Inferior parietal cortex (tissue), 1 donor: ENCODE measurements around the gene CALB2.
A peak's percentile ranks its signal among the peaks of the same experiment; 100 is the strongest.
"Not testable (repeated sequence)": the region's sequence is repeated elsewhere in the genome, so short reads cannot be mapped to it uniquely, and the experiment has no call there.

Experiments used
- DNase-seq: peaks from one replicate; pipeline ENCODE4 v3.0.0-alpha.2; 2016; ENCODE audit errors: extremely low spot score

The CALB2 gene

GRCh38 chr16:71358464-71358998 lies at the start of gene CALB2:
CALB2 (plus strand) TSS chr16:71358723; CDS start chr16:71358793, 70 bp downstream.
- peak; percentile 70 for DNase-seq

GRCh38 chr16:71311553-71312158 lies 46.9 kb upstream of the CALB2 start:
- peak; percentile 63 for DNase-seq

- DNase-seq = not testable (repeated sequence)
Observed at GRCh38 chr16:71313591-71313990, 44.9 kb upstream of the CALB2 start.

- DNase-seq = no peak
Observed at GRCh38 chr16:71315269-71315668, 43.3 kb upstream of the CALB2 start.

- DNase-seq = no peak
Observed at GRCh38 chr16:71319999-71320398, 38.5 kb upstream of the CALB2 start.

GRCh38 chr16:71327720-71328119 lies 30.8 kb upstream of the CALB2 start:
- no peak for DNase-seq

- DNase-seq = no peak
Observed at GRCh38 chr16:71328151-71328550, 30.4 kb upstream of the CALB2 start.

GRCh38 chr16:71337631-71338030 lies 20.9 kb upstream of the CALB2 start:
- DNase-seq = no peak

GRCh38 chr16:71338193-71338592 lies 20.3 kb upstream of the CALB2 start:
- no peak for DNase-seq

- DNase-seq = no peak
Observed at GRCh38 chr16:71338632-71339031, 19.9 kb upstream of the CALB2 start.

- no peak for DNase-seq
Observed at GRCh38 chr16:71339236-71340171, 19.0 kb upstream of the CALB2 start.

- no peak for DNase-seq
Observed at GRCh38 chr16:71340406-71340805, 18.1 kb upstream of the CALB2 start.

GRCh38 chr16:71341881-71342280 lies 16.6 kb upstream of the CALB2 start:
- DNase-seq = no peak

GRCh38 chr16:71343078-71343477 lies 15.4 kb upstream of the CALB2 start:
- no peak for DNase-seq

- no peak for DNase-seq
Observed at GRCh38 chr16:71344315-71344905, 14.1 kb upstream of the CALB2 start.

- no peak for DNase-seq
Observed at GRCh38 chr16:71345031-71345430, 13.5 kb upstream of the CALB2 start.

- no peak for DNase-seq
Observed at GRCh38 chr16:71347146-71347545, 11.4 kb upstream of the CALB2 start.

GRCh38 chr16:71348262-71349085 lies 10.0 kb upstream of the CALB2 start:
- no peak for DNase-seq

- DNase-seq = no peak
Observed at GRCh38 chr16:71350821-71351557, 7.5 kb upstream of the CALB2 start.

- no peak for DNase-seq
Observed at GRCh38 chr16:71351558-71351901, 7.0 kb upstream of the CALB2 start.

GRCh38 chr16:71352466-71352865 lies 6.1 kb upstream of the CALB2 start:
- DNase-seq = no peak
